Spleen (tissue), 11 donors: ENCODE results near the gene OCEL1. TPM values are rescaled to one million over a fixed set of nuclear protein-coding genes. Genes with fewer than 3 reads are reported as not detected.

Experiments
- DNase-seq: peaks from one replicate; pipeline ENCODE4 v3.0.0-alpha.2; 2020
- H3K27ac ChIP-seq, 8 donors: fragments of 200-600 bp; sonication (generic) in 7 of 8; 1 replicate in 4 of 8; 2 replicates in 4 of 8; pipeline versions ENCODE4 v1.5.0 to v1.8.0; 2016 to 2021; ENCODE audit warnings: inconsistent platforms in 4 of 8, mild to moderate bottlenecking in 4 of 8, moderate library complexity in 1 of 8
- H3K27me3 ChIP-seq, 7 donors: fragments of 200-600 bp; sonication (generic) in 6 of 7; replicated peaks in 1 of 7; 1 replicate in 4 of 7; 2 replicates in 3 of 7; pipeline versions ENCODE4 v1.5.0 to v1.8.0; 2016 to 2021; ENCODE audit warnings: inconsistent platforms in 3 of 7, mild to moderate bottlenecking in 1 of 7
- H3K36me3 ChIP-seq, 6 donors: fragments of 200-600 bp; sonication (generic) in 5 of 6; 1 replicate in 4 of 6; 2 replicates in 2 of 6; pipeline versions ENCODE4 v1.5.0 to v1.8.0; 2016 to 2021; ENCODE audit warnings: inconsistent platforms in 2 of 6
- H3K4me1 ChIP-seq, 6 donors: fragments of 200-600 bp; sonication (generic) in 5 of 6; 1 replicate in 3 of 6; 2 replicates in 3 of 6; pipeline versions ENCODE4 v1.5.0 to v1.8.0; 2016 to 2021; ENCODE audit warnings: inconsistent platforms in 3 of 6
- H3K4me3 ChIP-seq, 8 donors: fragments of 200-600 bp; sonication (generic) in 7 of 8; 1 replicate in 4 of 8; 2 replicates in 4 of 8; pipeline versions ENCODE4 v1.5.0 to v1.8.0; 2016 to 2021; ENCODE audit warnings: inconsistent platforms in 4 of 8, mild to moderate bottlenecking in 4 of 8, moderate library complexity in 2 of 8
- H3K9me3 ChIP-seq, 8 donors: fragments of 200-600 bp; sonication (generic) in 7 of 8; 1 replicate in 4 of 8; 2 replicates in 4 of 8; pipeline versions ENCODE4 v1.5.0 to v1.8.0; 2016 to 2021; ENCODE audit warnings: inconsistent platforms in 4 of 8
- POLR2A ChIP-seq, 3 donors: fragments of 450-650 bp; IDR thresholded peaks; one replicate each; pipeline ENCODE4 v1.5.1; 2017; ENCODE audit warnings: antibody characterized with exemption in 3 of 3, mild to moderate bottlenecking in 1 of 3
- POLR2AphosphoS5 ChIP-seq, 3 donors: sonication (generic); formaldehyde crosslinking; IDR thresholded peaks; one replicate each; pipeline ENCODE4 v1.5.1; 2017; ENCODE audit warnings: antibody characterized with exemption in 3 of 3
- WGBS, 5 donors: extraction: QIAGEN DNeasy Blood & Tissue Kit in 3 of 5; methylation state at CpG; one replicate each; pipeline versions ENCODE4 v1.1.5 to v1.1.7; 2013 to 2018; 5-methylcytosine and 5-hydroxymethylcytosine counted together
- intact Hi-C: fragments of 100-400 bp; cut with DNase I; formaldehyde crosslinking; loops from one replicate; pipeline ENCODE4 v1.15.0; 2023; ENCODE audit warnings: low total_unique reads
- polyA plus RNA-seq, 3 donors: library from polyadenylated mRNA; stranded (reverse); fragments of 200-250 nt; gene quantifications; one replicate each; pipeline ENCODE4 v1.2.1, GENCODE V29; 2013
- total RNA-seq, 7 donors: library from RNA; depleted of rRNA in 3 of 7; stranded (reverse); fragments of >200 nt in 3 of 7; fragmentation: NEBNext Ultra II Directional in 4 of 7; extraction: Animal tissue kit (Norgen Biotek cat#: 25700) in 4 of 7; gene quantifications; one replicate each; pipeline versions ENCODE4 v1.1.0 to v1.2.1, GENCODE V29; 2016 to 2021
- TF ChIP-seq, protein P1 (sequence below), 11 experiments: fragments of 200-600 bp in 7 of 11; fragments of 450-650 bp in 4 of 11; sonication (generic) in 4 of 11; IDR thresholded peaks in 8 of 11; conservative IDR thresholded peaks in 3 of 11; 1 replicate in 7 of 11; 2 replicates in 4 of 11; pipeline versions ENCODE4 v1.4.0 to v1.8.0; 2016 to 2021; ENCODE audit warnings: antibody characterized with exemption in 11 of 11, inconsistent platforms in 4 of 11, mild to moderate bottlenecking in 1 of 11
- donor health status: healthy with polysubstance abuse.
- donor health status: DM: no; HTN: no; CAD: no; lungs with moderate emphysema.
- donor health status: DM: no; HTN: no; CAD: no.
- donor health status: Bipolar disorder and iron deficiency.
- donor health status: healthy.
- donor health status: DM: no; HTN: no; CAD: no.
- donor health status: DM: yes; HTN: yes; CAD: no.

Gene OCEL1
- total and polyA plus RNA-seq, 10 donors, result 7.7 to 31.8 (median 24.8) TPM

DNA sequence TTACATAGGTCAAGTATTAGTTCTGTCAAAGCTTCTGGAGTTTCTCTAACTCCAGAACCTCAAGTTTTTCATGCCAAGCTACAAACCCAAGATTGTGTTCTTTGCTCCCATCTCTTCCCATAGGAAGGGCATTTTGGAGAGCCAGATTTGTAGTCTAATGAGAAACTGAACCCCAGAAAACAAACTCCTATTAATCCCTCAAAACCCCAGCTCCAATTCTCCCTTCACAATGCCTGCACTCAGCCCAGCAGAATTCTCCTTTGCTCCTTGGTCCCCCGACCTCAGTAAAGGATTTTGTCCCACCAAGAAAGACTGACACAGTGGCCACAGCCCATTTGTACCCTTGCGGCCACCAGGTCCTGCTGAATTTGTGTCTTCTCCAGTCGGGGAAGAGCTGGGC is 30.1 kb downstream of the OCEL1 start:
- H3K4me1 ChIP-seq, result peaks cover 0 to 7% (median 6%) of the 10 kb centered on the region in 6 donors
- peaks cover 0 to 13% (median 4%) of the 10 kb centered on the region in 8 donors for H3K9me3 ChIP-seq
- no peak overlapping the region for H3K4me3 ChIP-seq
- no peak overlapping the region for H3K27ac ChIP-seq
- H3K36me3 ChIP-seq, result peaks cover 0 to 12% (median 0%) of the 10 kb centered on the region in 6 donors
- WGBS, 5 donors, result 77 to 90% (median 82%) methylated on average over 3 of the region's 3 CpGs
- no peaks in the 10 kb centered on the region for H3K27me3 ChIP-seq
- TF ChIP-seq POLR2AphosphoS5 (IDR thresholded peaks at IDR 0.05) (no peak), POLR2A (IDR thresholded peaks at IDR 0.05) (no peak)
- TF ChIP-seq, protein P1, sequence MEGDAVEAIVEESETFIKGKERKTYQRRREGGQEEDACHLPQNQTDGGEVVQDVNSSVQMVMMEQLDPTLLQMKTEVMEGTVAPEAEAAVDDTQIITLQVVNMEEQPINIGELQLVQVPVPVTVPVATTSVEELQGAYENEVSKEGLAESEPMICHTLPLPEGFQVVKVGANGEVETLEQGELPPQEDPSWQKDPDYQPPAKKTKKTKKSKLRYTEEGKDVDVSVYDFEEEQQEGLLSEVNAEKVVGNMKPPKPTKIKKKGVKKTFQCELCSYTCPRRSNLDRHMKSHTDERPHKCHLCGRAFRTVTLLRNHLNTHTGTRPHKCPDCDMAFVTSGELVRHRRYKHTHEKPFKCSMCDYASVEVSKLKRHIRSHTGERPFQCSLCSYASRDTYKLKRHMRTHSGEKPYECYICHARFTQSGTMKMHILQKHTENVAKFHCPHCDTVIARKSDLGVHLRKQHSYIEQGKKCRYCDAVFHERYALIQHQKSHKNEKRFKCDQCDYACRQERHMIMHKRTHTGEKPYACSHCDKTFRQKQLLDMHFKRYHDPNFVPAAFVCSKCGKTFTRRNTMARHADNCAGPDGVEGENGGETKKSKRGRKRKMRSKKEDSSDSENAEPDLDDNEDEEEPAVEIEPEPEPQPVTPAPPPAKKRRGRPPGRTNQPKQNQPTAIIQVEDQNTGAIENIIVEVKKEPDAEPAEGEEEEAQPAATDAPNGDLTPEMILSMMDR (IDR thresholded peaks at IDR 0.05 in 8 of 11, conservative IDR thresholded peaks at IDR 0.05 in 3 of 11), result no peak
- DNase-seq, result no peak
- intact Hi-C loops, result no loop called here

DNA sequence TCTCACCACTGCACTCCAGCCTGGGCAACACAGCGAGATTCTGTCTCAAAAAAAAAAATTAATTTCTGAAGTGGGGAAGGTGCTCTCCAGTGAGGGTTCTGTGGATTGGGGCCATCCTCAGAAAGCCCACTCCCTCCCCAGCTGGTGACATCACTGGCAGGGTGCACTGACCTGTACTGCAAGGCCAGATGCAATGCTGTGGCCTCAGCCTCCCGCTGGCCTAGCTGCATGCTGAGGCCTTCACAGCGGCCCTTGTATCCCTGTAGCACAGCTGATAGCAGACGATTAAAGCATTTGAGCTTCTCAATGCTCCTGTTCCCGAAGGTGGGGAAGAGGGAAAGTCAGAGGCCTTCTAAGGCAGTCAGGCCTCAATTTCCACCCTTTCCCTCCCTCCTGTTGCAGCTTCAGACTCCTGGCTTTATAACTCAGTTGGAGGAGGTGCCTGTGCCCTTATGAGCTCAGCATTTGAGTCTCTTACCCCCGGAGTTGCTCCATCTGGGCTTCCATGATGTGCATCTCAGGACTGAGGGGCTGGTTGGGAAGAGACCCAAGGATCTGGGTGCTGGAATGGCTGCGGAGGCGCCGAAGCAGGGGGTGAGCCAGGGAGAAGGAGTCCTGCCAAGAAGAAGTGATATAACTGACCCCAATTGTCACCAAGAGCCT is 33.2 kb downstream of the OCEL1 start:
- Histone ChIP-seq H3K27ac (no peak overlapping the region), H3K4me3 (no peak overlapping the region), H3K9me3 (peaks cover 0 to 13% (median 4%) of the 10 kb centered on the region in 8 donors), H3K27me3 (no peaks in the 10 kb centered on the region), H3K4me1 (peaks cover 0 to 21% (median 9%) of the 10 kb centered on the region in 6 donors), H3K36me3 (peaks cover 0 to 10% (median 0%) of the 10 kb centered on the region in 6 donors)
- WGBS, 5 donors, result 89 to 96% (median 92%) methylated on average over 8 to 9 of the region's 9 CpGs
- no peak for DNase-seq
- intact Hi-C loops, result no loop called here
- TF ChIP-seq, protein P1 (IDR thresholded peaks at IDR 0.05 in 8 of 11, conservative IDR thresholded peaks at IDR 0.05 in 3 of 11), result peak in 1 of 11 experiments; percentile 17
- TF ChIP-seq POLR2AphosphoS5 (IDR thresholded peaks at IDR 0.05), result no peak

DNA sequence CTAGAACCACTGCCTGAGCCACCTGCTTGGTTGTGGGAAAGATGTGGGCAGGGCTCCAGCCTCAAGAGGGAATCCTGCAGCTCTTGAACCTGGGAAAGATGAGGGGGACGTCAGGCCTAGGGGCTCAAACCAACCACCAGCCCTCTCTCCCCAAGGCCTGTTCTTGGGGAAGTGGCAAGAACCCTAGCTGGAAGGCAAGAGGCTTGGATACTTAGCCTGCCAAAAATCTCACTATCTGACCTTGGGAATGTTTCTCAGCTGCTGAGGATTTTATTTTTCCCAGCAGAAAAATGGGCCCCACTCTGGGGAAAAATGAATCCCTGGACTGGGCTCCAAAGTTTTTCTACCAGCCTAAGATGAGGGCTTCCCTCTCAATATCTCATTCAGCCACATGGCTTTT is 33.9 kb downstream of the OCEL1 start:
- WGBS, 5 donors, result 55 to 83% (median 63%) methylated on average over 1 of the region's 1 CpG
- Histone ChIP-seq H3K36me3 (peaks cover 0 to 10% (median 0%) of the 10 kb centered on the region in 6 donors), H3K27ac (no peak overlapping the region), H3K4me1 (peaks cover 3 to 27% (median 14%) of the 10 kb centered on the region in 6 donors), H3K4me3 (no peak overlapping the region), H3K9me3 (peaks cover 0 to 13% (median 4%) of the 10 kb centered on the region in 8 donors), H3K27me3 (no peaks in the 10 kb centered on the region)
- no peak for TF ChIP-seq POLR2A (IDR thresholded peaks at IDR 0.05)
- TF ChIP-seq POLR2AphosphoS5 (IDR thresholded peaks at IDR 0.05), result no peak
- TF ChIP-seq, protein P1 (IDR thresholded peaks at IDR 0.05 in 8 of 11, conservative IDR thresholded peaks at IDR 0.05 in 3 of 11), result peak in 1 of 11 experiments; percentile 7
- intact Hi-C loops, result no loop called here
- DNase-seq, result no peak

DNA sequence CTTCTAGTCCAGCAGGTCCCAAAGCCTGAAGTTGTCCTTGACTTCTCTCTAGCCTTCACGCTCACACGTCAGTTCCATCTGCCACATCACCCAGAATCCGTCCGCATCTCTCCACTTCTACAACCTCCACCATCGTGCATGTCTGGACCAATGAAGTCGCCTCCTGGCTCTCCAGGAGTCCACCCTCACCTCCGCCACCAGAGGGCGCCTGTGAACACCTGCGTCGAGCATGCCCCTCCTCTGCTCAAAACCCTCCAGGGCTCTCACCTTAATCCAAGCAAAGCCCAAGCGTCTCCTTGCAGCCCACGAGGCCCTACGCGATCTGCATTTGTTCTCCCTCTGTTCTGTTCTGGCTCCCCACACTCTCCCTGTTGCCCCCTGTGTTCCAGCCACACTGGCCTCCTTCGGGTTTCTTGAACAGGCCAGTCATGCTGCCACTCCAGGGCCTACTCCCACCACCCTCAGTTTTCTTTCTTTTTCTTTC is 34.9 kb downstream of the OCEL1 start:
- TF ChIP-seq POLR2A (IDR thresholded peaks at IDR 0.05) (no peak), POLR2AphosphoS5 (IDR thresholded peaks at IDR 0.05) (peak; percentile 23 to 65 (median 48))
- TF ChIP-seq, protein P1 (IDR thresholded peaks at IDR 0.05 in 8 of 11, conservative IDR thresholded peaks at IDR 0.05 in 3 of 11), result peak; percentile 91 to 98 (median 95)
- 22 to 36% (median 27%) methylated on average over 15 of the region's 15 CpGs for WGBS, 5 donors
- H3K27me3 ChIP-seq, result no peaks in the 10 kb centered on the region
- H3K4me3 ChIP-seq, result no peak overlapping the region
- DNase-seq, result peak; percentile 97
- no peak overlapping the region for H3K27ac ChIP-seq
- H3K36me3 ChIP-seq, result peaks cover 0 to 10% (median 0%) of the 10 kb centered on the region in 6 donors
- peaks cover 0 to 13% (median 4%) of the 10 kb centered on the region in 8 donors for H3K9me3 ChIP-seq
- intact Hi-C loops, result no loop called here
- H3K4me1 ChIP-seq, result peaks cover 5 to 31% (median 18%) of the 10 kb centered on the region in 6 donors
